Lung microvascular endothelial cell (primary cell): Measurements from ENCODE around the gene MPHOSPH9. TPM values are rescaled to one million over a fixed set of nuclear protein-coding genes. Genes with fewer than 3 reads are reported as not detected.
"Not testable (repeated sequence)": the region's sequence is repeated elsewhere in the genome, so short reads cannot be mapped to it uniquely, and the experiment has no call there.

ENCODE experiments used
- DNase-seq, 2 donors: peaks; one replicate each; pipeline versions ENCODE4 v3.0.0 to v3.0.0-alpha.2; 2010; ENCODE audit warnings: low read depth in 2 of 2
- total RNA-seq: library from RNA; depleted of rRNA; stranded (reverse); fragments of >200 nt; gene quantifications from 2 replicates; pipeline ENCODE4 v1.2.1, GENCODE V29; 2014

MPHOSPH9 gene
- total RNA-seq, 1 donor from 2014 or later = 27.8 TPM

GRCh38 chr12:123254853-123255446 lies 22.0 kb upstream of the MPHOSPH9 start:
- DNase-seq = no peak

- no peak for DNase-seq
Observed at GRCh38 chr12:123253641-123254459, 20.9 kb upstream of the MPHOSPH9 start.

- peak; percentile 40 to 55 for DNase-seq
Observed at GRCh38 chr12:123252365-123252764, 19.4 kb upstream of the MPHOSPH9 start.

- DNase-seq = no peak
Observed at GRCh38 chr12:123251403-123252076, 18.6 kb upstream of the MPHOSPH9 start.

GRCh38 chr12:123250471-123251383 lies 17.8 kb upstream of the MPHOSPH9 start:
- no peak for DNase-seq

GRCh38 chr12:123248996-123249741 lies 16.2 kb upstream of the MPHOSPH9 start:
- not testable (repeated sequence) for DNase-seq

GRCh38 chr12:123248129-123248528 lies 15.2 kb upstream of the MPHOSPH9 start:
- DNase-seq = not testable (repeated sequence)

GRCh38 chr12:123245678-123246077 lies 12.7 kb upstream of the MPHOSPH9 start:
- DNase-seq = no peak

GRCh38 chr12:123243671-123244262 lies 10.8 kb upstream of the MPHOSPH9 start:
- no peak for DNase-seq

- peak; percentile 56 to 63 for DNase-seq
Observed at GRCh38 chr12:123242116-123242904, 9.4 kb upstream of the MPHOSPH9 start.

GRCh38 chr12:123238961-123239360 lies 6.0 kb upstream of the MPHOSPH9 start:
- DNase-seq = no peak

- DNase-seq = no peak
Observed at GRCh38 chr12:123238330-123238682, 5.4 kb upstream of the MPHOSPH9 start.

- peak; percentile 80 to 84 for DNase-seq
Observed at GRCh38 chr12:123237646-123238329, 4.8 kb upstream of the MPHOSPH9 start.

GRCh38 chr12:123233505-123234308 lies 766 bp upstream of the MPHOSPH9 start:
- DNase-seq = peak; percentile 16 to 28

GRCh38 chr12:123232472-123232806 lies 502 bp downstream of the MPHOSPH9 start:
- DNase-seq = no peak

GRCh38 chr12:123231931-123232330 lies 1.0 kb downstream of the MPHOSPH9 start:
- DNase-seq = peak in 1 of 2 donors; percentile 78

- no peak for DNase-seq
Observed at GRCh38 chr12:123229051-123229450, 3.9 kb downstream of the MPHOSPH9 start.

GRCh38 chr12:123227581-123228258 lies 5.2 kb downstream of the MPHOSPH9 start:
- no peak for DNase-seq
